Natural killer cell (primary cell): Measurements from ENCODE around the gene WDTC1. TPM values are rescaled to one million over a fixed set of nuclear protein-coding genes. Genes with fewer than 3 reads are reported as not detected.
A peak's percentile ranks its signal among the peaks of the same experiment; 100 is the strongest.

Source experiments
- ATAC-seq, 3 donors: fragments of 150-1000 bp in 2 of 3; fragments of 200-7000 bp in 1 of 3; cut with Tn5 transposase; 1 replicate in 1 of 3; 2 replicates in 2 of 3; pipeline ENCODE4 v1.10.0; 2021; ENCODE audit warnings: mild to moderate bottlenecking in 2 of 3, moderate library complexity in 2 of 3
- DNase-seq, 2 donors: peaks; one replicate each; pipeline versions ENCODE4 v3.0.0 to v3.0.0-alpha.2; 2013 to 2021; ENCODE audit warnings: mixed read lengths in 1 of 2
- H3K27ac ChIP-seq: one replicate; pipeline ENCODE4 v1.5.1; 2013; ENCODE audit warnings: mild to moderate bottlenecking, low read length
- H3K27me3 ChIP-seq: one replicate; pipeline ENCODE4 v1.6.1; 2013; ENCODE audit warnings: low read length; ENCODE audit not compliant: control insufficient read depth, insufficient read depth
- H3K36me3 ChIP-seq: one replicate; pipeline ENCODE4 v1.6.1; 2013; ENCODE audit warnings: low read length; ENCODE audit not compliant: control insufficient read depth, insufficient read depth
- H3K4me1 ChIP-seq: one replicate; pipeline ENCODE4 v1.6.1; 2013; ENCODE audit warnings: low read length; ENCODE audit not compliant: control insufficient read depth, insufficient read depth
- H3K4me3 ChIP-seq: one replicate; pipeline ENCODE4 v1.5.1; 2013; ENCODE audit warnings: low read length
- H3K9me3 ChIP-seq: one replicate; pipeline ENCODE4 v1.6.1; 2013; ENCODE audit warnings: low read length; ENCODE audit not compliant: control insufficient read depth, insufficient read depth
- H3K27ac Mint-ChIP-seq, 2 donors: one replicate each; pipeline ENCODE4 v1.8.0; 2022; ENCODE audit warnings: mild to moderate bottlenecking in 2 of 2, mixed read lengths in 2 of 2, moderate library complexity in 1 of 2
- H3K27me3 Mint-ChIP-seq, 2 donors: one replicate each; pipeline ENCODE4 v1.8.0; 2022; ENCODE audit warnings: low read depth in 2 of 2, mixed read lengths in 2 of 2
- H3K36me3 Mint-ChIP-seq: one replicate; pipeline ENCODE4 v1.8.0; 2022; ENCODE audit warnings: mixed read lengths
- H3K4me1 Mint-ChIP-seq, 2 donors: one replicate each; pipeline ENCODE4 v1.8.0; 2022; ENCODE audit warnings: mixed read lengths in 2 of 2
- H3K4me3 Mint-ChIP-seq: one replicate; pipeline ENCODE4 v1.8.0; 2022; ENCODE audit warnings: mild to moderate bottlenecking, moderate library complexity, mixed read lengths
- H3K9me3 Mint-ChIP-seq, 2 donors: one replicate each; pipeline ENCODE4 v1.8.0; 2022; ENCODE audit warnings: mixed read lengths in 2 of 2
- CTCF ChIP-seq: fragments of 200-600 bp; IDR thresholded peaks from one replicate; pipeline ENCODE4 v1.8.0; 2022; ENCODE audit warnings: antibody characterized with exemption
- WGBS: methylation state at CpG from one replicate; pipeline ENCODE4 v1.1.7; 2013; ENCODE audit warnings: missing lambda C conversion rate; ENCODE audit not compliant: insufficient coverage; 5-methylcytosine and 5-hydroxymethylcytosine counted together
- intact Hi-C: fragments of 100-400 bp; cut with micrococcal nuclease; formaldehyde crosslinking; loops from one replicate; pipeline ENCODE4 v1.14.2; 2022
- total RNA-seq, 4 donors: library from RNA; stranded (reverse); fragments of 120-200 nt in 1 of 4; gene quantifications; one replicate each; pipeline versions ENCODE4 v1.2.3 to v1.2.4, GENCODE V29; 2013 to 2022

Gene WDTC1
- total RNA-seq, 3 donors from 2014 or later (not counting 1 experiment from before 2014, with no cell fraction given): 68.9 to 82.0 (median 81.7) TPM

GRCh38 chr1:27297903-27298302, 63.5 kb downstream of the WDTC1 start:
- 97% methylated on average over 3 of the region's 3 CpGs for WGBS
- intact Hi-C loops: loop anchor here (2.0 kb wide), 1 partner anchor 365 kb away; no protein-coding TSS in a partner anchor
- no peaks in the 10 kb centered on the region for H3K9me3 Mint-ChIP-seq

GRCh38 chr1:27298632-27299384, 64.4 kb downstream of the WDTC1 start:
- Mint-ChIP-seq H3K27me3 (no peaks in the 10 kb centered on the region), H3K36me3 (no peaks in the 10 kb centered on the region), H3K9me3 (no peaks in the 10 kb centered on the region), H3K27ac (peak overlapping the region in 1 of 2 donors; percentile 21), H3K4me1 (peaks cover 6 to 7% of the 10 kb centered on the region in 2 donors), H3K4me3 (no peak overlapping the region)
- H3K9me3 ChIP-seq: no peaks in the 10 kb centered on the region
- DNase-seq: no peak
- intact Hi-C loops: no loop called here
- ATAC-seq: no peak
- no peak overlapping the region for H3K4me3 ChIP-seq
- TF ChIP-seq CTCF: no peak
- no peaks in the 10 kb centered on the region for H3K27me3 ChIP-seq
- 91% methylated on average over 8 of the region's 8 CpGs for WGBS
- H3K27ac ChIP-seq: no peak overlapping the region
- H3K4me1 ChIP-seq: peaks cover 18% of the 10 kb centered on the region
- peaks cover 86% of the 10 kb centered on the region for H3K36me3 ChIP-seq

More at GRCh38 chr1:27297903-27298302, 63.5 kb downstream of the WDTC1 start:
- Histone ChIP-seq H3K4me1 (peaks cover 18% of the 10 kb centered on the region), H3K4me3 (no peak overlapping the region), H3K27ac (no peak overlapping the region), H3K9me3 (no peaks in the 10 kb centered on the region), H3K36me3 (peaks cover 84% of the 10 kb centered on the region), H3K27me3 (no peaks in the 10 kb centered on the region)
- Mint-ChIP-seq H3K27me3 (no peaks in the 10 kb centered on the region), H3K36me3 (no peaks in the 10 kb centered on the region), H3K27ac (no peak overlapping the region), H3K4me3 (no peak overlapping the region), H3K4me1 (peaks cover 6 to 7% of the 10 kb centered on the region in 2 donors)
- no peak for TF ChIP-seq CTCF
- ATAC-seq (no peak), DNase-seq (no peak)

- Mint-ChIP-seq H3K4me3 (no peak overlapping the region), H3K36me3 (no peaks in the 10 kb centered on the region), H3K4me1 (peaks cover 6 to 7% of the 10 kb centered on the region in 2 donors), H3K9me3 (no peaks in the 10 kb centered on the region), H3K27ac (peak overlapping the region in 1 of 2 donors; percentile 21), H3K27me3 (no peaks in the 10 kb centered on the region)
- DNase-seq: no peak
- WGBS: 85% methylated on average over 14 of the region's 14 CpGs
- peaks cover 18% of the 10 kb centered on the region for H3K4me1 ChIP-seq
- no peak for TF ChIP-seq CTCF
- intact Hi-C loops: loop anchor here (2.0 kb wide), 1 partner anchor 307 kb away; no protein-coding TSS in a partner anchor
- H3K27ac ChIP-seq: no peak overlapping the region
- no peak for ATAC-seq
- no peaks in the 10 kb centered on the region for H3K9me3 ChIP-seq
- H3K36me3 ChIP-seq: peaks cover 84% of the 10 kb centered on the region
- H3K4me3 ChIP-seq: no peak overlapping the region
- no peaks in the 10 kb centered on the region for H3K27me3 ChIP-seq
Observed at GRCh38 chr1:27299385-27300271, 65.2 kb downstream of the WDTC1 start.
